Astrocyte (in vitro differentiated cells and primary cell): Measurements from ENCODE around the gene KIF26B. TPM values are rescaled to one million over a fixed set of nuclear protein-coding genes. Genes with fewer than 3 reads are reported as not detected.
"Not testable (repeated sequence)": the region's sequence is repeated elsewhere in the genome, so short reads cannot be mapped to it uniquely, and the experiment has no call there.

Experiments
- DNase-seq: peaks from one replicate; pipeline ENCODE4 v3.0.0-alpha.2; 2010; ENCODE audit warnings: low read depth
- FAIRE-seq: peaks from 2 replicates; lab custom pipeline; 2011; peaks lifted over from hg19 to GRCh38; lab: Jason Lieb, UNC
- H2AFZ ChIP-seq: 2 replicates; pipeline ENCODE4 v1.6.0; 2012; ENCODE audit warnings: low read depth, low read length, inconsistent platforms
- H3K27ac ChIP-seq: 2 replicates; pipeline ENCODE4 v1.5.1; 2011; ENCODE audit warnings: low read depth, low read length, inconsistent platforms
- H3K27me3 ChIP-seq: 2 replicates; pipeline ENCODE4 v1.6.0; 2011; ENCODE audit warnings: low read length, inconsistent platforms; ENCODE audit not compliant: insufficient read depth
- H3K36me3 ChIP-seq: 2 replicates; pipeline ENCODE4 v1.5.1; 2011; ENCODE audit warnings: low read length, inconsistent platforms; ENCODE audit not compliant: insufficient read depth
- H3K4me1 ChIP-seq: 2 replicates; pipeline ENCODE4 v1.5.1; 2011; ENCODE audit warnings: low read length, inconsistent platforms; ENCODE audit not compliant: insufficient read depth
- H3K4me2 ChIP-seq: 2 replicates; pipeline ENCODE4 v1.6.0; 2012; ENCODE audit warnings: low read length, inconsistent platforms
- H3K4me3 ChIP-seq: 2 replicates; pipeline ENCODE4 v1.5.1; 2011; ENCODE audit warnings: low read depth, mild to moderate bottlenecking, low read length, inconsistent platforms; ENCODE audit not compliant: insufficient read depth
- H3K79me2 ChIP-seq: 2 replicates; pipeline ENCODE4 v1.6.0; 2012; ENCODE audit warnings: mild to moderate bottlenecking, low read length, inconsistent platforms; ENCODE audit not compliant: insufficient read depth
- H3K9ac ChIP-seq: 2 replicates; pipeline ENCODE4 v1.6.0; 2012; ENCODE audit warnings: mild to moderate bottlenecking, low read length, inconsistent platforms
- H3K9me3 ChIP-seq: 2 replicates; pipeline ENCODE4 v1.5.1; 2012; ENCODE audit warnings: low read depth, mild to moderate bottlenecking, low read length, inconsistent platforms; ENCODE audit not compliant: insufficient read depth
- H4K20me1 ChIP-seq: 2 replicates; pipeline ENCODE4 v1.6.0; 2012; ENCODE audit warnings: low read length, inconsistent platforms; ENCODE audit not compliant: insufficient read depth
- H3K27ac Mint-ChIP-seq: one replicate; pipeline ENCODE4 v1.8.0; 2021; ENCODE audit warnings: mild to moderate bottlenecking, mixed read lengths; ENCODE audit not compliant: unreplicated experiment
- H3K27me3 Mint-ChIP-seq: one replicate; pipeline ENCODE4 v1.8.0; 2021; ENCODE audit warnings: low read depth, mixed read lengths; ENCODE audit not compliant: unreplicated experiment
- H3K36me3 Mint-ChIP-seq: one replicate; pipeline ENCODE4 v1.8.0; 2021; ENCODE audit warnings: low read depth, mixed read lengths; ENCODE audit not compliant: unreplicated experiment
- H3K4me1 Mint-ChIP-seq: one replicate; pipeline ENCODE4 v1.8.0; 2021; ENCODE audit warnings: low read depth, mixed read lengths; ENCODE audit not compliant: unreplicated experiment
- H3K4me3 Mint-ChIP-seq: one replicate; pipeline ENCODE4 v1.8.0; 2021; ENCODE audit warnings: mild to moderate bottlenecking, moderate library complexity, mixed read lengths; ENCODE audit not compliant: unreplicated experiment
- H3K9me3 Mint-ChIP-seq: one replicate; pipeline ENCODE4 v1.8.0; 2021; ENCODE audit warnings: mild to moderate bottlenecking, mixed read lengths; ENCODE audit not compliant: unreplicated experiment
- CTCF ChIP-seq: IDR thresholded peaks from 2 replicates; pipeline ENCODE4 v1.5.1; 2011; ENCODE audit warnings: low read depth, mild to moderate bottlenecking, inconsistent platforms, low read length, moderate library complexity; ENCODE audit not compliant: insufficient read depth
- EZH2 ChIP-seq: IDR thresholded peaks from 2 replicates; pipeline ENCODE4 v1.6.1; 2012; ENCODE audit warnings: mild to moderate bottlenecking, low read length, inconsistent platforms; ENCODE audit not compliant: insufficient read depth
- total RNA-seq: library from RNA; stranded (reverse); gene quantifications from 2 replicates; pipeline ENCODE4 v1.2.1, GENCODE V29; 2021

The KIF26B gene
- total RNA-seq, 1 donor from 2014 or later, result 6.8 TPM

GRCh38 chr1:245704765-245705164, 550.0 kb downstream of the KIF26B start:
- Histone ChIP-seq H3K4me3 (no peak overlapping the region), H4K20me1 (no peaks in the 10 kb centered on the region), H3K27ac (no peak overlapping the region), H3K79me2 (no peaks in the 10 kb centered on the region), H3K4me1 (peaks cover 10% of the 10 kb centered on the region), H3K36me3 (peaks cover 3% of the 10 kb centered on the region), H3K9me3 (no peaks in the 10 kb centered on the region), H2AFZ (no peak overlapping the region), H3K4me2 (peak overlapping the region; percentile 51), H3K27me3 (no peaks in the 10 kb centered on the region), H3K9ac (no peak overlapping the region)
- Mint-ChIP-seq H3K9me3 (peaks cover 3% of the 10 kb centered on the region), H3K4me1 (peaks cover 4% of the 10 kb centered on the region), H3K36me3 (peaks cover 34% of the 10 kb centered on the region), H3K4me3 (no peak overlapping the region), H3K27ac (no peak overlapping the region), H3K27me3 (no peaks in the 10 kb centered on the region)
- no peak for FAIRE-seq
- peak; percentile 70 for DNase-seq
- no peak for TF ChIP-seq CTCF
- TF ChIP-seq EZH2, result no peak

GRCh38 chr1:245707941-245708340, 553.2 kb downstream of the KIF26B start:
- H3K4me2 ChIP-seq, result no peak overlapping the region
- H3K36me3 ChIP-seq, result peaks cover 2% of the 10 kb centered on the region
- no peaks in the 10 kb centered on the region for H3K27me3 ChIP-seq
- H3K27ac ChIP-seq, result no peak overlapping the region
- no peaks in the 10 kb centered on the region for H3K9me3 ChIP-seq
- DNase-seq, result no peak
- Mint-ChIP-seq H3K27me3 (no peaks in the 10 kb centered on the region), H3K27ac (no peak overlapping the region), H3K4me3 (no peak overlapping the region), H3K36me3 (peaks cover 24% of the 10 kb centered on the region), H3K9me3 (peaks cover 3% of the 10 kb centered on the region), H3K4me1 (peaks cover 4% of the 10 kb centered on the region)
- H4K20me1 ChIP-seq, result no peaks in the 10 kb centered on the region
- no peak overlapping the region for H2AFZ ChIP-seq
- H3K4me3 ChIP-seq, result no peak overlapping the region
- no peaks in the 10 kb centered on the region for H3K79me2 ChIP-seq
- peaks cover 10% of the 10 kb centered on the region for H3K4me1 ChIP-seq
- H3K9ac ChIP-seq, result no peak overlapping the region
- FAIRE-seq, result no peak
- TF ChIP-seq EZH2 (no peak), CTCF (no peak)

GRCh38 chr1:245710961-245711903, 556.4 kb downstream of the KIF26B start:
- DNase-seq, result no peak
- Mint-ChIP-seq H3K4me1 (peaks cover 16% of the 10 kb centered on the region), H3K27me3 (no peaks in the 10 kb centered on the region), H3K27ac (no peak overlapping the region), H3K9me3 (peaks cover 2% of the 10 kb centered on the region), H3K4me3 (no peak overlapping the region), H3K36me3 (peaks cover 4% of the 10 kb centered on the region)
- no peak for TF ChIP-seq CTCF
- Histone ChIP-seq H3K4me1 (peaks cover 13% of the 10 kb centered on the region), H2AFZ (no peak overlapping the region), H3K9me3 (no peaks in the 10 kb centered on the region), H4K20me1 (no peaks in the 10 kb centered on the region), H3K4me2 (no peak overlapping the region), H3K4me3 (no peak overlapping the region), H3K79me2 (no peaks in the 10 kb centered on the region), H3K36me3 (no peaks in the 10 kb centered on the region), H3K27ac (no peak overlapping the region), H3K27me3 (no peaks in the 10 kb centered on the region), H3K9ac (no peak overlapping the region)
- no peak for FAIRE-seq

GRCh38 chr1:245714027-245714426, 559.2 kb downstream of the KIF26B start:
- not testable (repeated sequence) for H3K4me2 ChIP-seq, H3K9me3 ChIP-seq, H3K27ac Mint-ChIP-seq, H3K79me2 ChIP-seq, H3K27me3 ChIP-seq, H2AFZ ChIP-seq, H3K4me3 Mint-ChIP-seq, H3K36me3 Mint-ChIP-seq, H3K9me3 Mint-ChIP-seq, H3K27me3 Mint-ChIP-seq, H3K36me3 ChIP-seq, H3K9ac ChIP-seq, FAIRE-seq, H3K27ac ChIP-seq, H4K20me1 ChIP-seq, DNase-seq, H3K4me3 ChIP-seq
- peaks cover 19% of the 10 kb centered on the region for H3K4me1 Mint-ChIP-seq
- H3K4me1 ChIP-seq, result peaks cover 18% of the 10 kb centered on the region
